GM12875 (cell line): Measurements from ENCODE around the gene BCAR3.

Experiments
- H3K4me3 ChIP-seq: one replicate; pipeline ENCODE4 v1.5.1; 2011; ENCODE audit warnings: low read depth, low read length, control low read depth
- CTCF ChIP-seq: IDR thresholded peaks from 2 replicates; pipeline ENCODE4 v1.5.1; 2011; ENCODE audit warnings: low read depth, mild to moderate bottlenecking, control low read depth, inconsistent platforms, low read length, moderate library complexity, borderline replicate concordance; ENCODE audit not compliant: insufficient read depth

Gene BCAR3

GRCh38 chr1:93584261-93585003 is 97.2 kb downstream of the BCAR3 start:
- no peak overlapping the region for H3K4me3 ChIP-seq
- TF ChIP-seq CTCF = no peak

DNA sequence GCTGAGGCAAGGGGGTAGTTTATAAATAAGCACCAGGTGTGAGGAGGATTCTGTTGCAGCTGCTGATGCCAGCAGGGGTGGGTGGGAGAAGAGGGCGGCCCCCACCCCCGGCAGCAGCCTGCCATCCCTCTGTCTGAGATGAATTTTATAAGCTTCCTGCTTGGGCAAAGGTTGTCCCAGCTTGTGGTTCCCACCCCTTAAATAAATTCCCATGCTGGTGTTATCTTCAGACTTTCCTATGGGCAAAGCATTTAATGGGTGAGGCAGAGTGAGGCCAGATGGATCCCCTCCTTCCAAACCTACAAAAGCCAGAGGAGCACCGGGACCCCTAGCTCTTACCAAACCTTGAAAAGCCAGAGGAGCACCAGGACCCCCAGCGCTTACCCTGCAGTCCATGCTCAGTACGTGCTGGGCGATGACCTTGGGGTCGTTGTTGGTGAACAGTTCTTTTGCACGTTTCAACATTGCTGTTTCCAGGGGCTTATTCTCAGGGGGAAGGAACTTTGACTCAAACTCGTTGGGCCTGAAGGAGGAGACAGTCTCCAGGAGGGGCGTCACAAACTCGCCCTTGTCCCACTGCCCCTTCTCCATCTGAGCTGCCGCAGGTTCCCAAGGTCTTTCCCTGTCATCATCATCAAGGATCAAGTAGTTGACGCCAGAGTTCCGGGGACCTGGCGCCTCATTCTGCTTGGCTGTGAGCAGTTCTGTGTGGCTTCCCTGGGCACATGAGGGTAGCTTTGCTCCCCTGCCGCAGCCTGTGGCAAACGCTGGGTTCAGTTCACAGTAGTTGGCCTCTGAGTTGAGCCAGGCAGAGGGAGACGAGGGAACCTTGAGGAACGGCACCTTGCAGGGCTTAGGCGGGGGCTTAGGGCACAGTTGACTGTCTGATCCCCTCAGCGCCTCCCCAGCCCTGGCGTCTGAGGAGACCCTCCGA is 99.5 kb downstream of the BCAR3 start:
- H3K4me3 ChIP-seq = no peak overlapping the region
- TF ChIP-seq CTCF = no peak

GRCh38 chr1:93579891-93580290 is 101.7 kb downstream of the BCAR3 start:
- no peak for TF ChIP-seq CTCF
- H3K4me3 ChIP-seq = no peak overlapping the region

- no peak overlapping the region for H3K4me3 ChIP-seq
- TF ChIP-seq CTCF = no peak
These were observed 102.5 kb downstream of the BCAR3 start for GRCh38 chr1:93578911-93579825.

GRCh38 chr1:93578433-93578830 is 103.2 kb downstream of the BCAR3 start:
- TF ChIP-seq CTCF = no peak
- no peak overlapping the region for H3K4me3 ChIP-seq

GRCh38 chr1:93577536-93578432 is 103.9 kb downstream of the BCAR3 start:
- H3K4me3 ChIP-seq = no peak overlapping the region
- TF ChIP-seq CTCF = no peak
